GM19099 (cell line): ENCODE results near the gene PLA2G4E.

Source experiments
- POLR2A ChIP-seq: IDR thresholded peaks from 3 replicates; pipeline ENCODE4 v1.6.1; 2011; ENCODE audit warnings: low read depth; ENCODE audit not compliant: insufficient read length; ENCODE audit errors: extremely low read depth

PLA2G4E gene

DNA sequence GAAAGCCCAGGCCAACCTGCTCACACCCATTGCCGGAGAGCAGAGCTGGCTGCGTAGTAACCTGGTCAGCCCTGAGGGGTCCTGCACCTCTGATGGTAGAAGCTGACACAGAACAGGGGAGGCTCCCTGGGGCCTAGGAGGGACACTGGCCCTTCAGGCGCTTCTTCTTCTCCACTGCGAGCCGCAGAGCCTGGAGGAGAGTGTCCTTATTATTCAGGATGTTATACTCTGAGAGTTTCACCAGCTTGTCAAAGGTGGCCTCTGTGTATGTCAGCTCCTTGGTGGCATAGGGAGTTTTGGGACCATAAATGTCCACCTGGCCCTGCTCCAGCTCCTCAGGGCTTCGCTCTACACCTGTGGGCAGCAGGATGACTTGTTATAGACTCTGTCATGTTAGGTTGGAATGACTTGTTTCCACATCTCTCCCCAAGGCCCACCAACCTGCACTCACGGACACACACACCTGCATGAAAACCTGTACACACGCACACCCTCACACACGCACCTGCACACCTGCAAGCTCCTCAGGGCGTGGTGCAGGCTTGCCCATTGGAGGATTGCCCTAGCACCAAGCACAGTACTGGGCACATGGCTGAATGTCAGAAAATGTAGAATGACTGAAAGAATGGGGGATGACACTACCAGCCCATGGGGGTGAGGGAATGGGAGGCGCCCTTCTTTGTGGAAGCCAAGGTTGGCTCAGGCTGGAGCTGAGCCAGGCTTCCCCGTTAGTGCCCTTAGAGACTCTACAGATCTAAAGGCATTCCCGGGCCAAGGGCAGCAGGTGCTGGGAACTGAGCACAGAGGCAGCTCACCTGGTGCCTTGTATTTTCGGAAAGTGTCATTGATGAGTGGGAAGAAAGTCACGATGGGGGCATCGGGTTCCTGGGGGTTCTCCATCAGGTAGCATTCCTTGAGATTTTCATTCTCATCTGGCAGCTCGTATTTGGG, 36.9 kb downstream of the PLA2G4E start:
- no peak for TF ChIP-seq POLR2A

DNA sequence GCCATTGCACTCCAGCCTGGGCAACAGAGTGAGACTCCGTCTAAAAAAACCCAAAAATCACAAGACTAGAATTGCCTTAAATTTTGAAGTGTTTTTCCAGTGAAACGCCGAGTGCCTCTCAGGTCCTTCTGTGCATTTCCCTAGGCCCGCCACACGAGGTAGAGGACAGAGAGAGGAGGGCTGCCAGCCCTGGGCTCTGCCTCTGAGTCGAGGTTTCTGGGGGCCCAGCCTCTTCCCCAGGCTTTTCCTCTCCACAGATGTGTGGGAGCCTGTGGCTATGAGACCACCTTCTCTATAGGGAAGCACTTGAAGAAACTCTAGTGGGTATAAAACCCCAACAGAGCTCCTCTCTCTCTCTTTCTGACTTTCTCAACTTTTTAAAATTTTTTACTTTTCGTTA, 37.6 kb downstream of the PLA2G4E start:
- no peak for TF ChIP-seq POLR2A

DNA sequence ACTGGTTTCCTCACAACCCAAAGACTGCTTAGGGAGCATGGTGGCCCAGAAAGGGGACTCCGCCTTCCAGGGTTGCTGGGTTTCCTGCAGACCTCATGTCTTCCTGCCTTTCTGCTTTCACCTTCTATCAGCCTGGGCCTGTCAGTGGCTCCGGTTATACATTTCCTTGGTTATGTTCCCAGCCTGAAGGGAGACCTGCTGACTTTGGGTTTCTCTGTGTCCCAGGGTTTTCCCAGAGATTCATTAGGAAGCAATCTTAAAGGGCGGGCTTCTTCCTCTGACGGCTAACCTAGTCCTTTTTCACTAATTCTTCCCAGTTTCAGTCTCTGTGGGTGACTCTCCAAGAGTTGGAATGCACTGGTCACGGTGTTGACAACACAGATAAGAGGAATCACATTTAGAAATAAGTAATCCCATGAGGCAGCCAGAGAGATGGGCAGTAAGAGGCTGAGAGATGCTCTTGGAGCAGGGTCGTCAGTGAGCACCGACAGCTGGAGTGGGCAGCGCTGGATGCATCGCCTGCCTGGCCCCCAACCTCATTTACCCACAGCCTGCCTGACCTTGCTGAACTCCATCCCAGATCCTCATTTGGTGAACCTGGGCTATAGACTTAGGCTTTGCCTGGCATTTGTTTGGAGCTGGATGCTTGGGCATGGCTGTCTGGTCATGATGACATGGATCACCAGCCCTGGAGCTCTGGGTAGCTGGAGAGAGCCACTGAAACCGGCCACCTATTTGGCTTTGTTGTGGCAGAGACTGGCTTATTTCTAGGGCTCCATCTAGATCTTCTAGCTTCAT, 38.5 kb downstream of the PLA2G4E start:
- no peak for TF ChIP-seq POLR2A

DNA sequence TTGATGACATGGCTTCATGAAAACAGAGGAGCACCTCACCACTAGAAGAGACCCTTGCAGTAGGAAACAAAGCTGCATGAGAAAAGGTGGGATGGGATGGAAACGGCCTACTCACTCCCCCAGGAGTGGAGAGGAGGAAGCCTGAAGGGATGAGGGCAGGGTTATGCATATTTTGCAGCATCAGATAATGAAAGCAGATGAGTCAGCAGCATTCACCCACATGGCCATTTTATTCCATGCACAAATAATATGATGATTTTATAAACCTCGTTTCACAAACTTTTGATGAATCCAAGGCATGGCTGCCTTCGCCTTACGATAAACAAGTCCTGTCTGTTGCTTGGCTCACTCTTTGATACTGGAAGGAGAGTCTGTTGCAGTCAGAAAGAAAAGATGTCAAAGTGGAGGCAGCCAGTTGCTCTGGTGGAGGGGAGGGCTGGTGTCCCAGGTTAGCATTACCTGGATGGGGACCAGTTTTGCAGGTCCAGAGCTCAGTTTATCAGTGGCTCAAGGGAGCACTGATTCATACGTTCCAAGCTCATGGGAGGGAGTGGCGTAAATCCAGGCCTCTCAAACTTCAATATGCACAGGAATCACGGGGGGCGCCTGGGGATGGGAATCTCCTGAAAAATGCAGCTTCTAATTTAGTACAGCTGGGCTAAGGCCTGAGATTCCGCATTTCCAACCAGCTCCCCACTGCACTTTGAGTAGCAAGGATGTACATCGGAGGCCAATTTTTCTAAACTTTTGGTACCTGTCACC, 39.3 kb downstream of the PLA2G4E start:
- TF ChIP-seq POLR2A = no peak

DNA sequence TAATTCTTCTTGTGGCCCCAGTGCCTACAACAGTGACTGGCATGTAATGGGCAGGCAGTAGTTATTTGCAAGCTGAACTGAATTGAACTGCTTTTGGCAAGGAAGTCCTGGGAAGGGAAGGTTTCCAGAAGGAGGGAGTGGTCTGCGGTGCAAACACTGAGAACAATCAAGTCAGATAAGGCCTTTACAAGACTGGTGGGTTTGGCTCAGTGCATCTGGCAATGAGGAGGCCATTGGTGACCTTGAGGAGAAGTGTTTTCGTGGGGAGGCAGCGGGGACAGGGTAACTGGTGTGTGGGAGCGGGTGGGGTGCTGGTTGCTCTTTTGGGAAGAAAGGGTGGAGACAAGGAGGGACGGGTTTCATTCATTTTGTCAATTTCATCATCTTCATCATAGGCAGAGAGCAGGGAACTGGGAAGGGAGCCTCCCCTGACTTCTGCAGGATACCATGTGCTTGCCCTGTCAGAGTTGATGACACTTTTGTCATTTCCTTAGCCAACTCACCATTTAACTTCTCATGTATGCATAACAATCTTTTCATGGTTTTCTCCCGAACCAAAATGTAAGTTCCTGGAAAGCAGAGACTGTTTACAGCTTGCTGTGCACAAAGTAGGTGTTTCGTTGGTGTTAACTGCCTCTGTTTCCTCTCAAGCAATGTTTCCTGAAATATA, 40.1 kb downstream of the PLA2G4E start:
- no peak for TF ChIP-seq POLR2A

DNA sequence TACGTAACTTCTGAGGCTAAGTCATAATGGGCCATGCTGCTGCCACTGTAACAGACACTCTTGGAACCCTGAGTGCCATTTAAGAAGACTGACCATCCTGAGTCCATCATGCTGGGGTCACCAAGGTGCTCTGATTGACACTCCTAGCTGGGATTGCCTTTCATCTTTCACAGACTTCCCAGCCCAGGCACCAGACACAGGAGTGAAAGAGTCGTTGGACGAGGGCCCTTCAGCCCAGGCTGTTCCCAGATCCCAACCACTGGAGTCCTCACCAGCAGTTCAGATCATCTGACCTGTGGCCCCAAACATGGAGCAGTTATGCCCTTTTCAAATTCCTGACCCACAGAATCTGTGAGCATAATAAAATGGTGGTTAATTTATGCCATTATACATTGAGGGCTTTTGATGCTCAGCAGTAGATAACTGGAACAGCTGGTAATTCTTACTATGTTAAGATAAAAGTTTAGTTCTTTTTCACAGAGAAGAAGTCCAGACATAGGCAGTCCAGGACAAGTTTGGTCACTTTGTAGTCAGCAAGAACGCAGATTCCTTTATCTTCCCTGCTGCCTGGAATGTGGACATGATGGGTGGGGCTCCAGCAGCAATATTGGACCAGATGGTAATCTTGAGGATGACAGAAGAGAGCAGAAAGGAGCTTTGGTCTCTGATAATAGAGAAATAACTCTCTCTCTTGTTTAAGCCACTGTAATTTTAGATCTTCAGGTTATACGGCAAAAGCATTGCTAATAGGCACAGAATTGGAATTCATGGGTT, 41.2 kb downstream of the PLA2G4E start:
- TF ChIP-seq POLR2A = no peak

DNA sequence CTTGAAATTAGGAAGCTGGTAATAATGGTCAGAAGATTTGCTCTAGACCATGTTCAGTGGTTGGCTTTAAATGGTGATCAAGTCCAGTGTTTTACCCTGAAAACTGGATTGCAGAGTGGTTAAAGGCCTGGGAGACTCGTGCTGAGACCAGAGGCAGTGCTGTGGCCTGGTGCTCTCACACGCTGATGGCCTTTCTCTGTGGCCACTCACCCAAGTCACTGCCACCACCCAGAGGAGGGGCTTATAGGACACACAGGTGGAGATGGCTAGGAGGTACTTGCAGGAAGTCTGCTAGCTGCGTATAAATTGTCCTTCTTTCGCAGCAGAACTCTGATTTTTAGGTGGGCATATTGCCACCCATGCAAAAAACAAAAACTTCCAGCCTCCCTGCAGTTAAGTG, 42.3 kb downstream of the PLA2G4E start:
- TF ChIP-seq POLR2A = no peak

DNA sequence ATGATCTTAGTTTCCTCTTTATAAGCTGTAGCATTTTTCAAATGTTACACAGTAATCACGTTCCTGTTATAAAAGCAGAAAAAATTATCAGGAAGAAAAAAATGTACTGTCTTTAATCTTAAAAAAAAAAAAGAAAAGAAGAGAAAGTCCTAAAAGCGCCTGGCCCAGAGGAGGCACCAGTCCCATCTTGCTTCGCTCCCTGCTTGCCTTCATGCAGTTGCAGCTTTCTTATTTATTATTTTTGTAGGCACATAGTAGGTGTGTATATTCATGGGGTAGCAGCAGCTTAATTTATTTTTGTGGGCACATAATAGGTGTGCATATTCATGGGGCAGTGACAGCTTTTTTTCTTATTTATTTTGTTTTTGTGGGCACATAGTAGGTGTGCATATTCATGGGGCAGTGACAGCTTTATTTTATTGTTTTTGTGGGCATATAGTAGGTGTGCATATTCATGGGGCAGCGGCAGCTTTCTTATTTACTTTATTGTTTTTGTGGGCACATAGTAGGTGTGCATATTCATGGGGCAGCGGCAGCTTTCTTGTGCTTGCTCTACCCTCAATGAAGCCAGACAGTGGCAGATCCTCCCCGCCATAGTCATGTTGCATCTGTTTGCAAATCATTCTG, 43.0 kb downstream of the PLA2G4E start:
- no peak for TF ChIP-seq POLR2A

DNA sequence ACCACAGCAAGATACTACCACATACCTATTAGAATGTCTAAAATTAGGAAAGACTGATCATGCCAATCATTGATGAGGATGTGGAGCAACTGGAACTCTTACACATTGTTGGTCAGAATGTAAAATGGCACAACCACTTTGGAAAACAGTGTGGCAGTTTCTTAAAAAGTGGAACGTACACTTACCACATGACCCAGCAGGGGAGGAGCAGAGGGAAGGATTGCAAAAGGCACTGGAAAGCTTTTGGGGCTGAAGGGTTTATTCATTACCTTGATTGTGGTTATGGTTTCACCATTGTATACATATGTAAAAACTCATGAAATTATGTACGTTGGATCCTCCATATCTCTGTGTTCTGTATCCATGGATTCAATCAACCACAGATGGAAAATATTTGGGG, 45.2 kb downstream of the PLA2G4E start:
- TF ChIP-seq POLR2A = no peak

DNA sequence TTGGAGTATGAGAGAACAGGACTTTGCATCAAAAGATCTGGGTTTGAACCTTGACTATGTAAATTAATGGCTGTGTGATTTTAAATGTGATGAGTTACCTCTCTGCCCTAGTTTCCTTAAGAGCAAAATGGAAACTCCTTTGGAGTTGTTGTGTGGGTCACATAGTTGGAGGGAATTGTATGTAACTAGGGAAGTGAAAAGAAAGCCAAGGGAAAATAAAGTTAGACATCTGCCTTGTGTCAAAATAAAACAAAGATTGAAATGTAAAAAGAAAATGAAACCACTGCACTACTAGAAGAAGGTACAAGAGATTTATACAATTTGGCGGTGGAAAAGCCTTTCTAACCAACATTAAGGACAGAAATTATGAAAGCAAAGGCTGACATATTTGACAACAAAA, 46.8 kb downstream of the PLA2G4E start:
- TF ChIP-seq POLR2A = no peak

DNA sequence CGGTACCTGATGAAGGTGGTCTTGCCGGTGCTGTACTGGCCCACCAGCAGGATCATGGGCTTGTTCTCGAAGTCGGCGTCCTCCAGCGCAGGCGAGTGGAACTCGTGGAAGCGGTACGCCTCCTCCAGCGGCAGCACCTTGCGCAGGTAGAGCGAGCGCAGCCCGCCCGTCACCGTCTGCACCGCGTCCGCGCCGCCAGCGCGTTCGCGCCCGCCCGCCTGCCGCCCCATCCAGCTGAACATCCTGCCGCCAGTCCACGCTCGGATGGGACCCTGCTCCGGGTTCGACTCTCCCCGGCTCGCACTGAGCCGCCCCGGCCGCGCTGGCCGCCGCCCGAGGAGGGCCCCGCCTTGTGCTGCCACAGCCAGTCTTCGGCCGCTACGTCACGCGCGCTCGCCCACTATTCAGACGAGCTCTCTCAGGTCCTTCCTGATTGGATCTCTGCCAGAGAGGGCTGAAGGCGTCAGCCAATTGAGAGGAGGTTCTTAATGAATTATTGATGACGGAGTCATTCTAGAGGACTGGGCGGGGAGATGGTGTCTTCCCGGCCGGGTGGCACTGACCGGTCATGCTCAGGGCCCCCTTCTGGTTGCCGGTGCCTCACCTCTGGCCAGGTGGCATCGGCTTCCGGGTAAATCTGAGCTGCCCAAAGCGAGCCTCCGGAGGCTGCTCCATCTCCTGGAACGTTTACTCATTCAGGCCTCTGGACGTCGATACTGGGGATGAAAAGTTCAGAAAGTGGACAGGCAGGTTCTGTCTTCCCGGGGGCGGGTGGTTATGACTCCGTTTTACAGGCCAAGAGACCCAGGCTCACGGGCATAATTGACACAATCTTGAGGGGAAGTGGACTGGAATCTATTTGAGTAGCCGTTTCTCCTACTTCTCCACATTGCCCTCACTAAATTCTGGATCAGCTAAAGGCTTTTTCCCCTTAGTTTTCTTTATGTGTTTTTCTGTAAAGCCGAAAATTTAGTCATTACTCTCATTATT, 48.3 kb downstream of the PLA2G4E start, which contains the start of gene EHD4:
Gene EHD4, minus strand, starts transcription at position 305 of the 990 bp plus-strand sequence. Its CDS starts 63 bp downstream, at position 242.
- TF ChIP-seq POLR2A = peak; percentile 93

DNA sequence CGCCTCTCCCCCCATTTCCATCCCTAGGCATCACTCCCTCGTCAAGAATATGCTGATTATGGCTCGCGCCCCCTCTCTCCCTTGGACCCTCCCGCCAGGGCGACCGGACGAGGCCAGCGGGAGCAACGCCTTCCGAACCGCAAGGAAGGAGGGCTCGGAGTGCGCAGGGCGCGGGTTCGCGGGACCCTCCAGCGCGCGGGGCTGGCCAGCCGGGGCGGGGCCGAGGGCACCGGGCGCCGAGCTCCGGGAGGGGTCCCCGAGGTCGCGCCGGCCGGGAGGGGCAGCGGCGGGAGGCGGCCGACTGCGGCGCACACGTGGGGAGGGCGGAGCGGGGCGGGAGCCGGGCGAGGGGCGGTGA, 49.0 kb downstream of the PLA2G4E start:
- no peak for TF ChIP-seq POLR2A
